H1 (cell line): Measurements from ENCODE around the gene PACS1. TPM values are rescaled to one million over a fixed set of nuclear protein-coding genes. Genes with fewer than 3 reads are reported as not detected.

ENCODE experiments used
- EZH2 ChIP-seq: fragments of 200-600 bp; sonication (generic); IDR thresholded peaks from 2 replicates; pipeline ENCODE4 v1.7.1; 2012; ENCODE audit warnings: low read depth, mild to moderate bottlenecking, moderate library complexity, low read length, inconsistent platforms; ENCODE audit not compliant: severe bottlenecking
- KDM4A ChIP-seq: IDR thresholded peaks from one replicate; pipeline ENCODE4 v1.7.1; 2012; ENCODE audit warnings: low read depth, mild to moderate bottlenecking, moderate library complexity, low read length, inconsistent platforms; ENCODE audit not compliant: severe bottlenecking
- KDM5A ChIP-seq: fragments of 200-600 bp; IDR thresholded peaks from 2 replicates; pipeline ENCODE4 v1.7.1; 2012; ENCODE audit warnings: mild to moderate bottlenecking, low read length, inconsistent platforms, mixed read lengths
- RNF2 ChIP-seq: fragments of 200-900, 300-1000 bp; sonication (generic); IDR thresholded peaks from 2 replicates; pipeline ENCODE4 v1.7.1; 2016; ENCODE audit warnings: borderline replicate concordance, low read depth, mild to moderate bottlenecking, antibody characterized with exemption, low read length; ENCODE audit not compliant: poor library complexity, severe bottlenecking; ENCODE audit errors: missing control alignments
- RXRA ChIP-seq: IDR thresholded peaks from 2 replicates; pipeline ENCODE4 v1.6.1; 2011; ENCODE audit warnings: low read depth, mild to moderate bottlenecking, low read length, moderate library complexity; ENCODE audit not compliant: insufficient read depth
- SIN3A ChIP-seq, 2 experiments: IDR thresholded peaks in 1 of 2; conservative IDR thresholded peaks in 1 of 2; 2 replicates each; pipeline ENCODE4 v1.6.1; 2011 to 2012; ENCODE audit warnings: low read length in 2 of 2, improper control_type of control experiment in 1 of 2, low read depth in 1 of 2, mild to moderate bottlenecking in 1 of 2
- SIX5 ChIP-seq: IDR thresholded peaks from 2 replicates; pipeline ENCODE4 v1.6.1; 2011; ENCODE audit warnings: mild to moderate bottlenecking, low read depth, low read length
- SP4 ChIP-seq: IDR thresholded peaks from 2 replicates; pipeline ENCODE4 v1.6.1; 2012; ENCODE audit warnings: low read length, inconsistent platforms
- TEAD4 ChIP-seq: IDR thresholded peaks from 2 replicates; pipeline ENCODE4 v1.6.1; 2012; ENCODE audit warnings: low read depth, low read length, inconsistent platforms, mixed read lengths
- polyA plus RNA-seq, 7 experiments: library from polyadenylated mRNA; depleted of rRNA in 3 of 7; stranded (reverse) in 5 of 7; unstranded in 2 of 7; fragments of >200 nt in 5 of 7; fragments of 200-250 nt in 2 of 7; gene quantifications; 1 replicate in 5 of 7; 2 replicates in 1 of 7; 4 replicates in 1 of 7; pipeline versions ENCODE4 v1.2.1 to v1.2.3, GENCODE V29; 2011 to 2013; ENCODE audit warnings: missing spikeins in 2 of 7, mixed read lengths in 2 of 7
- total RNA-seq: library from RNA; stranded (reverse); fragmentation: NEBNext Ultra II Directional; extraction: Animal tissue kit (Norgen Biotek cat#: 25700); gene quantifications from 2 replicates; pipeline ENCODE4 v1.2.1, GENCODE V29; 2021

PACS1 gene
- total and polyA plus RNA-seq, 2 of the 8 experiments (the other 6 are each of a cell fraction or from before 2014, with no cell fraction given) = 11.5 to 36.0 TPM

DNA sequence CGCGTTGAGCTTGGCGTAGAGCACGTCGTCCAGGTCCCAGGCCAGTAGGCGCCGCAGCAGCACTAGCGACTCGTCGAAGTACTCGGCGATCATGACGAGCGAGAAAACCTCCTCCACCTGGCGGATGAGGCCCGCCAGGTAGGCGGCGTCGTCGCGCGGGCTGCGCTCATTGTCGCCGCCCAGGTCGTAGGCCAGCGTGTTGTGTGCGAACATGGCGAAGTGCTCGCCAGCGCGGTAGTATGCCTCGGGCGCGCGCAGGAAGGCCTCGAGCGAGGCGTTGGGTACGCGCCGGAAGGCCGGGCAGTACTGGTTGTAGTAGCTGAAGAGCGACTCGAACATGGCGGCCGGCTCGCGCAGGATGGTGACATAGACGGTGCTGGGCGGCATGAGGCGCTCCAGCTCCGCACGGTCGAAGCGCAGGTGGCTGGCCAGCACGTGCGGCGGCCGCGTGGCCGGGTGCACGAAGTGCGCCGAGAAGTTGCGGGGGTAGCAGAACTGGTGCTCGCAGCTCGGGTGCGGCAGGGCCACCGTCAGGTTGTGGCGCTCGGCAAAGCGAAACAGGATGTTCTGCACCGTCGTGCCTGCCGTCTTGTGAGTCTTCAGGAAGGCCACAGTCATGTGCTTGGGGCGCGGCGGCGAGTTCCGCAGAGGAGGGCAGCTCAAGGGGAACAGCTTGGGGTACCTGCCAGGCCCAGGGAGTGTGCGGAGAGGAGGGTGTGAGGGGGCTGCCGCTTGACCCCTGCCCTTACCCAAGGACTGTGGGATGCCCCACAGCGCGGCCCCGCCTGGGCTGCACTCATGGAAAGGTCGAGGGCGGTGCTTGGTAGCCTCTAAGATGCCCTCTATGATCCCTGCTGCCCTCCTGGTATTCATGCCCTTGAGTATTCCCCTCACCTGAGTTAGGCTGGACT is 26.8 kb upstream of the PACS1 start (continued):
- no peak for TF ChIP-seq KDM4A
- TF ChIP-seq RXRA = no peak
- TF ChIP-seq SP4 = no peak
- no peak for TF ChIP-seq RNF2
- TF ChIP-seq SIN3A (conservative IDR thresholded peaks at IDR 0.05 in 1 of 2, IDR thresholded peaks at IDR 0.05 in 1 of 2; ENCODE audit: low read depth in 1 of 2, low read length in 2 of 2) = no peak
- no peak for TF ChIP-seq EZH2
- TF ChIP-seq SIX5 = no peak
- no peak for TF ChIP-seq KDM5A
- no peak for TF ChIP-seq TEAD4
